GM12878 (cell line): Measurements from ENCODE around the gene GRIK4. TPM values are rescaled to one million over a fixed set of nuclear protein-coding genes. Genes with fewer than 3 reads are reported as not detected.
A peak's percentile ranks its signal among the peaks of the same experiment; 100 is the strongest.

ENCODE experiments used
- DPF2 ChIP-seq: fragments of 450-650 bp; IDR thresholded peaks from 2 replicates; pipeline ENCODE4 v1.6.1; 2017; ENCODE audit warnings: mild to moderate bottlenecking
- EP300 ChIP-seq, 2 experiments: fragments of 150-350 bp in 1 of 2; IDR thresholded peaks; 2 replicates each; pipeline ENCODE4 v1.6.1; 2011 to 2012; ENCODE audit warnings: low read depth in 2 of 2, low read length in 2 of 2, borderline replicate concordance in 1 of 2, improper control_type of control experiment in 1 of 2, inconsistent platforms in 1 of 2; ENCODE audit not compliant: control insufficient read depth in 1 of 2
- IKZF2 ChIP-seq, 2 experiments: fragments of 450-650 bp; IDR thresholded peaks; 2 replicates each; pipeline ENCODE4 v1.6.1; 2017; ENCODE audit warnings: mild to moderate bottlenecking in 2 of 2, moderate library complexity in 2 of 2
- MXI1 ChIP-seq: fragments of 150-350 bp; IDR thresholded peaks from 2 replicates; pipeline ENCODE4 v1.6.1; 2011; ENCODE audit warnings: low read depth, mild to moderate bottlenecking, inconsistent platforms, low read length, improper control_type of control experiment
- NFIC ChIP-seq: IDR thresholded peaks from 2 replicates; pipeline ENCODE4 v1.6.1; 2012; ENCODE audit warnings: low read depth, mild to moderate bottlenecking, inconsistent platforms, low read length, moderate library complexity
- NFYB ChIP-seq: IDR thresholded peaks from 2 replicates; pipeline ENCODE4 v1.6.1; 2011; ENCODE audit warnings: low read depth, mild to moderate bottlenecking, low read length, improper control_type of control experiment, moderate library complexity; ENCODE audit not compliant: insufficient read depth
- NR2C2 ChIP-seq: IDR thresholded peaks from 2 replicates; pipeline ENCODE4 v1.6.1; 2011; ENCODE audit warnings: borderline replicate concordance, low read depth; ENCODE audit not compliant: control insufficient read depth, insufficient read length
- PML ChIP-seq: IDR thresholded peaks from 2 replicates; pipeline ENCODE4 v1.6.1; 2012; ENCODE audit warnings: low read length, inconsistent platforms
- RUNX3 ChIP-seq: IDR thresholded peaks from 2 replicates; pipeline ENCODE4 v1.6.1; 2012; ENCODE audit warnings: low read length, inconsistent platforms
- SIX5 ChIP-seq: IDR thresholded peaks from 2 replicates; pipeline ENCODE4 v1.6.1; 2011; ENCODE audit warnings: mild to moderate bottlenecking, low read depth, low read length, moderate library complexity; ENCODE audit not compliant: severe bottlenecking
- TAF1 ChIP-seq: IDR thresholded peaks from 2 replicates; pipeline ENCODE4 v1.6.1; 2011; ENCODE audit warnings: mild to moderate bottlenecking, low read depth, low read length, borderline replicate concordance
- TCF12 ChIP-seq: IDR thresholded peaks from 2 replicates; pipeline ENCODE4 v1.6.1; 2011; ENCODE audit warnings: low read depth, mild to moderate bottlenecking, low read length
- polyA plus RNA-seq, 11 experiments: library from polyadenylated mRNA; depleted of rRNA in 4 of 11; unstranded in 6 of 11; stranded (reverse) in 5 of 11; fragments of >200 nt; fragmentation: Nextera tagmentation in 4 of 11; fragmentation: Illumina TruSeq in 1 of 11; extraction: Ambion mirVana in 4 of 11; extraction: Trizol in 1 of 11; gene quantifications; 1 replicate in 1 of 11; 2 replicates in 10 of 11; pipeline versions ENCODE4 v1.2.1 to v1.2.3, GENCODE V29; 2011 to 2016; ENCODE audit warnings: inconsistent platforms in 2 of 11, missing spikeins in 2 of 11, low read depth in 1 of 11
- total RNA-seq, 4 experiments: library from RNA; depleted of rRNA in 3 of 4; stranded (reverse); fragments of >200 nt in 3 of 4; fragmentation: Illumina TruSeq in 1 of 4; extraction: Trizol in 1 of 4; gene quantifications; 2 replicates each; pipeline versions ENCODE4 v1.2.1 to v1.2.3, GENCODE V29; 2013 to 2021
- TF ChIP-seq, protein P1 (sequence below): IDR thresholded peaks from 2 replicates; pipeline ENCODE4 v1.6.1; 2011; ENCODE audit warnings: mild to moderate bottlenecking, low read depth, low read length, moderate library complexity; ENCODE audit not compliant: insufficient replicate concordance
- TF ChIP-seq, protein P2 (sequence below): IDR thresholded peaks from 2 replicates; pipeline ENCODE4 v1.6.1; 2012; ENCODE audit warnings: low read length, inconsistent platforms
- TF ChIP-seq, protein P3 (sequence below): fragments of 450-650 bp; formaldehyde crosslinking; IDR thresholded peaks from 2 replicates; pipeline ENCODE4 v1.5.0; 2022; ENCODE audit warnings: mild to moderate bottlenecking, missing genetic modification characterization
- TF ChIP-seq, protein P4 (sequence below): fragments of 450-650 bp; IDR thresholded peaks from 2 replicates; pipeline ENCODE4 v1.6.1; 2016; ENCODE audit warnings: mild to moderate bottlenecking

GRIK4 gene
- total and polyA plus RNA-seq, 10 of the 15 experiments (the other 5 are each of a cell fraction or from before 2014, with no cell fraction given), result 0.33 to 3.6 (median 0.72) TPM

DNA sequence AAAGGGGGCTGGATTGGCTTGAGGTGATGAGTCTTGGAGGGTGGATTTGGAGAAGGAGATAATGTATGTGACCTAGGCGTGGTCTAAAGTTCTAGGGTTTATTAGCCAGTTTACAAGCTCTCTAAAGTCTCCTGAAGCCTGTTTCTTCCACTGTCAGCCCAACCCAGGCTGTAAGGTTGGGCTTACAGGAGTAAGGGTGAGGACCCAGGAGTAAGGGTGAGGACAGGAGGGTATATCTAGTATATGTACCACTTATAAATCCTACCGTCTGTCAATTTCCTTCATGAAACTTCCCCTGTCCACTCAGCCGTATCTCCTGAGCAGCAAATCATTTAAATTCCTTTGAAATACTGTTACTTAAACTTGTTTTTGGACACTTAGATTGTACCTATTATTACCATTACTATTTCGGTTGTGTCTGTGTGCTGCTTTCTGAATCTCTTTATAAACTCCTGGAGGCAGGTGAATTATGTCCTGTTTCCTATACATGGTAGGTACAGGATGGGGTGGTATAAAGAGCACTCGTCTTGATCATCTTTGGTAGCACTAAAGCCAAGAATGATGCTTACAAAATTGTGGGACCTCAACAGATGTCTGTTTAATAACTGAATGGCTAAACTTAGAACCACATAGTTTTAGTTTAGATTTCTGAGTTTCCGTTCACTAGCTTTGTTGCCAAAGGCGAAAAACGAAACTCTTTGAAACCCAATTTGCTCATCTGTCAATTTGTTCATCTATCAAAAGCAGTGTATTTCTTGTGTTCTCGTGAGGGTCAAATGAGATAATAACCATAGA lies 192.0 kb downstream of the GRIK4 start (continued):
- TF ChIP-seq, protein P1, sequence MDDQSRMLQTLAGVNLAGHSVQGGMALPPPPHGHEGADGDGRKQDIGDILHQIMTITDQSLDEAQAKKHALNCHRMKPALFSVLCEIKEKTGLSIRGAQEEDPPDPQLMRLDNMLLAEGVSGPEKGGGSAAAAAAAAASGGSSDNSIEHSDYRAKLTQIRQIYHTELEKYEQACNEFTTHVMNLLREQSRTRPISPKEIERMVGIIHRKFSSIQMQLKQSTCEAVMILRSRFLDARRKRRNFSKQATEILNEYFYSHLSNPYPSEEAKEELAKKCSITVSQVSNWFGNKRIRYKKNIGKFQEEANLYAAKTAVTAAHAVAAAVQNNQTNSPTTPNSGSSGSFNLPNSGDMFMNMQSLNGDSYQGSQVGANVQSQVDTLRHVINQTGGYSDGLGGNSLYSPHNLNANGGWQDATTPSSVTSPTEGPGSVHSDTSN, result peak; percentile 45
- TF ChIP-seq MXI1, result no peak
- TF ChIP-seq, protein P2, sequence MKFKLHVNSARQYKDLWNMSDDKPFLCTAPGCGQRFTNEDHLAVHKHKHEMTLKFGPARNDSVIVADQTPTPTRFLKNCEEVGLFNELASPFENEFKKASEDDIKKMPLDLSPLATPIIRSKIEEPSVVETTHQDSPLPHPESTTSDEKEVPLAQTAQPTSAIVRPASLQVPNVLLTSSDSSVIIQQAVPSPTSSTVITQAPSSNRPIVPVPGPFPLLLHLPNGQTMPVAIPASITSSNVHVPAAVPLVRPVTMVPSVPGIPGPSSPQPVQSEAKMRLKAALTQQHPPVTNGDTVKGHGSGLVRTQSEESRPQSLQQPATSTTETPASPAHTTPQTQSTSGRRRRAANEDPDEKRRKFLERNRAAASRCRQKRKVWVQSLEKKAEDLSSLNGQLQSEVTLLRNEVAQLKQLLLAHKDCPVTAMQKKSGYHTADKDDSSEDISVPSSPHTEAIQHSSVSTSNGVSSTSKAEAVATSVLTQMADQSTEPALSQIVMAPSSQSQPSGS, result 0 out of 2 replicates have a peak, but pooled peaks have one; percentile 41
- 0 out of 2 replicates have a peak, but pooled peaks have one; percentile 66 for TF ChIP-seq DPF2
- TF ChIP-seq, protein P3, sequence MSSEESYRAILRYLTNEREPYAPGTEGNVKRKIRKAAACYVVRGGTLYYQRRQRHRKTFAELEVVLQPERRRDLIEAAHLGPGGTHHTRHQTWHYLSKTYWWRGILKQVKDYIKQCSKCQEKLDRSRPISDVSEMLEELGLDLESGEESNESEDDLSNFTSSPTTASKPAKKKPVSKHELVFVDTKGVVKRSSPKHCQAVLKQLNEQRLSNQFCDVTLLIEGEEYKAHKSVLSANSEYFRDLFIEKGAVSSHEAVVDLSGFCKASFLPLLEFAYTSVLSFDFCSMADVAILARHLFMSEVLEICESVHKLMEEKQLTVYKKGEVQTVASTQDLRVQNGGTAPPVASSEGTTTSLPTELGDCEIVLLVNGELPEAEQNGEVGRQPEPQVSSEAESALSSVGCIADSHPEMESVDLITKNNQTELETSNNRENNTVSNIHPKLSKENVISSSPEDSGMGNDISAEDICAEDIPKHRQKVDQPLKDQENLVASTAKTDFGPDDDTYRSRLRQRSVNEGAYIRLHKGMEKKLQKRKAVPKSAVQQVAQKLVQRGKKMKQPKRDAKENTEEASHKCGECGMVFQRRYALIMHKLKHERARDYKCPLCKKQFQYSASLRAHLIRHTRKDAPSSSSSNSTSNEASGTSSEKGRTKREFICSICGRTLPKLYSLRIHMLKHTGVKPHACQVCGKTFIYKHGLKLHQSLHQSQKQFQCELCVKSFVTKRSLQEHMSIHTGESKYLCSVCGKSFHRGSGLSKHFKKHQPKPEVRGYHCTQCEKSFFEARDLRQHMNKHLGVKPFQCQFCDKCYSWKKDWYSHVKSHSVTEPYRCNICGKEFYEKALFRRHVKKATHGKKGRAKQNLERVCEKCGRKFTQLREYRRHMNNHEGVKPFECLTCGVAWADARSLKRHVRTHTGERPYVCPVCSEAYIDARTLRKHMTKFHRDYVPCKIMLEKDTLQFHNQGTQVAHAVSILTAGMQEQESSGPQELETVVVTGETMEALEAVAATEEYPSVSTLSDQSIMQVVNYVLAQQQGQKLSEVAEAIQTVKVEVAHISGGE (CRISPR knock-in tag), result no peak
- TF ChIP-seq EP300 (IDR thresholded peaks at IDR 0.05; ENCODE audit: borderline replicate concordance in 1 of 2, control insufficient read depth in 1 of 2, low read depth in 2 of 2, low read length in 2 of 2), result no peak; a peak in 1 of 4 replicates
- TF ChIP-seq RUNX3, result peak; percentile 65
- no peak for TF ChIP-seq NFYB
- no peak for TF ChIP-seq TAF1
- TF ChIP-seq TCF12, result 0 out of 2 replicates have a peak, but pooled peaks have one; percentile 37
- TF ChIP-seq SIX5, result no peak
- no peak for TF ChIP-seq NR2C2
- TF ChIP-seq NFIC, result peak; percentile 68
- 0 out of 2 replicates have a peak, but pooled peaks have one; percentile 22 for TF ChIP-seq PML
- TF ChIP-seq IKZF2 (IDR thresholded peaks at IDR 0.05), result peak in 1 of 2 experiments; percentile 38; a peak in 2 of 4 replicates
- TF ChIP-seq, protein P4, sequence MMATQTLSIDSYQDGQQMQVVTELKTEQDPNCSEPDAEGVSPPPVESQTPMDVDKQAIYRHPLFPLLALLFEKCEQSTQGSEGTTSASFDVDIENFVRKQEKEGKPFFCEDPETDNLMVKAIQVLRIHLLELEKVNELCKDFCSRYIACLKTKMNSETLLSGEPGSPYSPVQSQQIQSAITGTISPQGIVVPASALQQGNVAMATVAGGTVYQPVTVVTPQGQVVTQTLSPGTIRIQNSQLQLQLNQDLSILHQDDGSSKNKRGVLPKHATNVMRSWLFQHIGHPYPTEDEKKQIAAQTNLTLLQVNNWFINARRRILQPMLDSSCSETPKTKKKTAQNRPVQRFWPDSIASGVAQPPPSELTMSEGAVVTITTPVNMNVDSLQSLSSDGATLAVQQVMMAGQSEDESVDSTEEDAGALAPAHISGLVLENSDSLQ, result peak; percentile 23; the same call in 1 of the 2 replicates
- TF ChIP-seq, all 136 proteins: peak for 18
